ENCODE measurements around the gene CLEC1B.

- TF ChIP-seq EZH2 (IDR thresholded peaks at IDR 0.05) (no peak), POLR2AphosphoS5 (IDR thresholded peaks at IDR 0.05; ENCODE audit: borderline replicate concordance, low read depth, low read length) (no peak), FOXP2 (optimal IDR thresholded peaks at IDR 0.05; ENCODE audit: control extremely low read depth, extremely low read length, insufficient read depth) (no peak)
Observed at GRCh38 chr12:9973949-9974348, 25.0 kb downstream of the CLEC1B start.

Measured in SK-N-MC (cell line).